Hematopoietic multipotent progenitor cell treated with erythropoietin and hydrocortisone succinate and interleukin-3 and kit ligand, for 6 days (in vitro differentiated cells): ENCODE data around the gene GPR161.
A peak's percentile ranks its signal among the peaks of the same experiment; 100 is the strongest.

Source experiments
- DNase-seq: peaks from one replicate; pipeline ENCODE4 v3.0.0-alpha.2; 2015

GPR161 gene

DNA sequence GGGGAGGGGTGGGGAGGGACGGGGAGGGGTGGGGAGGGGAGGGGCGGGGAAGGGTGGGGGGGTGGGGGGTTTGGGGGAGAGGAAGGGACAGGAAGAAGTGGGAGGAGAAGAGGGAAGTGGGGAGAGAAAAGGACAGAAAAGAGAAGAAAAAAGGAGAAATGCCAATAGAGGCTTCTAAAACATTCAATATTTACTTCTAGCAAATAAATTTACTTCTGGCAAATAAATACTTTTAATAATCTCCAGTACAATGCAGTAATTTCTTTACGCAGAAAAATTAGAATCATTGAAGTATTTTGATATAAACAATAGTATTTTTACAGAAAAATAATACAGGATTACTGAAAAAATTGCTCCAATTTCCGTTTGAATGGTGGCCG lies 9.4 kb upstream of the GPR161 start:
- DNase-seq: peak; percentile 20

DNA sequence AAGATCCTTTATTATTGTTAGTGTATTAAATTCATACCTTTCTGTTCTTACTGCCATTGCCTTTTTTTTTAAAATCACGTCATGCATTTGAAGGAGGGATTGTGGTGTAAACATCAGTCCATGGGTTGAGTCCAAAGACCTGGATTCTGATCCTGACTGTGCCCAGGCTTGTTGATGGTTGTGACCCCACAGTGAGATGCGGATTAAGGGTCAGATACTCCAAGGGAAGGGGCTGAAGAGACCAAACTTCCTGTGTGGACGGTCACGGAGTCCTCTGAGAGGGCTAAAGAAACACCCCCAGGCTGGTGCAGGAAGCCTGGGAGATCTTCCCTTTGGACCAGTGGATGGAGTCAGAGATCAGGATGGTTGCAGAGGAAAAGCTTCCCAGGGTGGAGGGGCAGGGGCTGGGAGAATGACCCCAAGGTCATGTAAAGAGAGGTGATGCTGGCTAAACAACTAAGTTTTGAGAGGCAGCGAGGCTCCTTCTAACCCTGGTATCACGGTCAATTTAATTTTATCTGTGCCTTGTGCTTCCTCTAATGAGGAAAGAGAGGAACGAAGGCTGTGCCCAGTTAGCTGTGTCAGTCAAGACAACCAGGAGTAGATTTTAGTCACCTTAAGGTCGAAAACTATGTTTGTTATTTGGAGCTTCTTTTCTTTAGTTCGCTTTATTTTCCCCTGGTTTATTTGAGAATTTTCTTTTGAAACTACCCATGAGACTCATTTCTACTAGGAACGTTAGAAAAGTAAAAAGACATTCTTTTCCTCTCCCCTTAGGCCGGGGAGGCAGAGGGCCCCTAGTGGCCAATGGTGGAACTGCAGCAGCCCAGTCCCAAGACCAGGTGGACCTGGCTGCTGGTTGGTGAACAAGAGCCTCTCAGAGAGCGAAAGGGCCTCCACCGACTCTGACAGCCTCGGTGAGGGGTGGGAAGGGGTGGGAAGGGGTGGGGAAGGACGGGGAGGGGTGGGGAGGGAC lies 8.7 kb upstream of the GPR161 start:
- peak; percentile 93 for DNase-seq

GRCh38 chr1:168141871-168142385 lies 5.2 kb upstream of the GPR161 start:
- peak; percentile 33 for DNase-seq

DNA sequence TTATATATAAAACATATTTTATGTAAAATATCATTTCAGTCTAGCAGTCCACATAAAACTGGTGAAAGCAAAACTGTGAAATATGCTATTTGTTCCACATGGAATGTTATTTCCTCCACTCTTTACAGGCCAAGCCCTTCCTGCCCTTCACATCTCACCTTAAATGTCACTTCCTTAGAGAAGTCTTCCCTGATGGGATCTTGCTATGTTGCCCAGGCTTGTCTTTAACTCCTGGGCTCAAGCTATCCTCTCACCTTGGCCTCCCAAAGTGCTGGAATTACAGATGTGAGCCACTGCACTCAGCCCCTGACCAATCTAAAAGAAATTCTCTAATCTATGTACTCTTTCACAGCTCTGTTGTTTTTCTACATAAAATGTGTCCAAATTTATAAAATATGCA lies 2.3 kb upstream of the GPR161 start:
- DNase-seq: no peak

- no peak for DNase-seq
These were observed 1.4 kb upstream of the GPR161 start for GRCh38 chr1:168138134-168138533.

GRCh38 chr1:168137515-168137821 lies 738 bp upstream of the GPR161 start:
- no peak for DNase-seq

DNA sequence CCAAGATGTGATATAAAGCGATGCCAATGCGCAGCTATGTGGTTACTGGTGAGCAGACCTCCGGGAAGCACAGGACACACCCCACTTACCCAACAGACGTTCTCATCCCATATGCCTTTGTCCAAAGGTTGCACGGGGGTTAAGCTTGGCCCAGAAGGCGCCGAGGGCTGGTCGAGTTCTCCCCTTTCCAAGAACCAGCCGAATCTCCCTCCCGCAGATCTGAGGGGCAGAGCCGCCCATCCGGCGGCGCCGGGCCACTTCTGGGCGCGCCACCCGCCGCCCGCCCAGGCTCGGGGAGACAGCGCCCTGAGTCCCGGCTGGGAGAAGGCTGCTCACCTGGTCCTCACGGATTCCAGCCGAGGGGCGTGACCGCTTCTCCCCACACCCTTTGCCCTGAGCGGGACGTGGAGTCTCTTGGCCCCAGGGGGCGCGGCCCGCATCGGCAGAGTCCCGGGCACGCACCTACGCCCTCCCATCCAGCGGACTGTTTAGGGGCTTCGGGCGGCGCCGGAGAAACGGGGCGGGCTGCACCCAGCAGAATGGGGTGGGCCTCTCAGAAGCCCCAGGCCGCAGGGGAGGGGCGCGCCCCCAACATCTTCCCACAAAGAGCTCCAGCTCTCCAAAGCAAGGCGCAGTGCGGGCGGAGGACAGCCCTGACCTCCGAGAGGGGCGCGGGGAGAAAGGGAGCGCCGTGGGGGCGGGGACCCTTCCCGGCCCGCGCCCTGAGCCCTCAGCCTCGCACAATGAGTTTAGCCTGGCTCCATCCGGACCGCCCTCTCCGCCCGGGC lies 615 bp downstream of the GPR161 start:
- DNase-seq: peak; percentile 69

GRCh38 chr1:168135116-168135920 lies 1.4 kb downstream of the GPR161 start:
- DNase-seq: no peak

DNA sequence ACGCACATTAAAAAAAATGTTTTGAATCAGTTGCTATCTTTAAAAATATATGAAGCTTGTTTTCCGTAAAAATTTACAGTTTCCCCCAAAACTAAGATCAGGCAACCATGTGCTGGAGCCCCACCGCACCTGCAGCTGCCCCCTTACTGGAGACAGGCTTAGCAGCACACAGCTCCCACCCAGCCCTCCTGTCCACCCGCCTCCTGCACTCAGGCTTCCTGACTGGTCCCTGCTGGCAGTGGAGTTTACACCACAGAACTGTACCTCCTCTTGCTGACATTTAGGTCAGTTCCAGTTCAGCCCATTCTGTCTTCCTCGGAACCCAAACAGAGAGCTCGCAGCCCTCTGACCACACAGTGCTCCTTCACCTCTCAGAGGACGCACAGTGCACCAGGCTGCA lies 2.1 kb downstream of the GPR161 start:
- no peak for DNase-seq

GRCh38 chr1:168134132-168134531 lies 2.6 kb downstream of the GPR161 start:
- DNase-seq: no peak

GRCh38 chr1:168129933-168130332 lies 6.8 kb downstream of the GPR161 start:
- no peak for DNase-seq

DNA sequence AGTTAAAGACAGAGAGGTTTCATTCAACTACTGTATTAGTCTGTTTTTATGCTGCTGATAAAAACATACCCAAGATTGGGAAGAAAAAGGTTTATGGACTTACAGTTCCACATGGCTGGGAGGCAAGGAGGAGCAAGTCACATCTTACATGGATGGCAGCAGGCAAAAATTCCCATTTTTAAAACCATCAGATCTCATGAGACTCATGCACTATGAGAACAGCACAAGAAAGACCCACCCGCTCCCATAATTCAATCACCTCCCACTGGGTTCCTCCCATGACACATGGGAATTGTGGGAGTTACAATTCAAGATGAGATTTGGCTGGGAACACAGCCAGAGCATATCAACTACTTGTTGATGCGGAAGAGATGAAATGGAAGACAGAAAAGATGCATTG lies 9.2 kb downstream of the GPR161 start:
- DNase-seq: no peak

DNA sequence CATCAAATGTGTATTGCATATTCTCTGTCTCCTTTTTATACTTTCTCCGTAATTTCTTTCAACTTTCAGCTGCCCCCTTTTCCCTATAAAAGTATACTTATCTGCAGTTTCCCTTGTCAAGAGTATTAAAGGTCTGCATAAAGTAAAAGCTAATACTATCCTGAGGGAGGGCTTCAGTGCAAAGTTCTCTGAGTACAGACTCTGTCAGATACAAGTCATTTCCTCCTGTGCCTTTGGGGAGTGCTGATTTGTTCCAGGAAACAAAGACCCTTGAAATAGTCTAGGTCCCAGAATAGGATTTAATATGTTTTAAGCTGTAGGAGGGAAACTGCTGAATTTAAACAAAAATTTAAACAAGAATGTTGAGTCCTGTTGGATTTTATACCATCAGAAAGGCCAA lies 11.7 kb downstream of the GPR161 start:
- no peak for DNase-seq

DNA sequence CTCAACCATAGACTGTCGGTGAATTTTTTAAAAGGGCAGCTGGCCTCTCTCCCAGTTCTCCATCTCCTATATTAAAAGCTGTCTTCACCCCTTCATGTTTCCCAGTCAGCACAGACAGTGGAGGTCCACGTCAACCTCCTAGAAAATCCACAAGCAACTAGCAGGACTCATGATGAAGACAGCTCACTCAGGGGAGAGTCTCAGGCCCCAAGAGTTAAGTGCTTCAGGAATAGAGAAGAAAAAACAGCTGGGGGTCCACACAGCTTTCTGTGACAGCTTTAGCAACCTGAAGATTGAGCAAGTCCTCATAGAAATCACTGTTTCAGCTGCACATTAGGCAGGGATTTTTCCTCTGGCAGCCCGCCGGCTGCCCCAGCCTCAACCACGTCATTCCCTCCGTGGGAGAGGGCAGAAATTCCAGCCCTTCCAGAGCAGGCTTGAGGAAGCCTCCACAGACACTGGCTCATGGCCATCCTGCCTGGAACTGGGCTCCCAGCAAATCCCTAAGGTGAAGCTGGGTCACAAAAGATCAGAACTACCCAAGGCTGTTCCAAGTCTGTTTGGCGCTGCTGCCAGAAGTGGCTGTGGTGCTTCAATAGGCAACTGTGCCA lies 15.2 kb downstream of the GPR161 start:
- DNase-seq: no peak

DNA sequence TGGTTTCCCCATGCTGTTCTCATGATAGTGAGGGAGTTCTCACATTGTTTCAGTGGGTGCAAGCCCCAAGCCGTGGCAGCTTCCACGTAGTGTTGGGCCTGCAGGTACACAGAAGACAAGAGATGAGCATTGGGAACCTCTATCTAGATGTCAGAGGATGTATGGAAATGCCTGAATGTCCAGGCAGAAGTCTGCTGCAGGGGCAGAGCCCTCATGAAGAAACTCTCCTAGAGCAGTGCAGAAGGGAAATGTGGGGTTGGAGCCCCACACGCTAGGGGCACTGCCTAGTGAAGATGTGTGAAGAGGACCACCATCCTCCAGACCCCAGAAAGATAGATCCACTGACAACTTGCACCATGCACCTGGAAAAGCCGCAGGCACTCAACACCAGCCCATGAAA lies 17.0 kb downstream of the GPR161 start:
- no peak for DNase-seq

GRCh38 chr1:168116327-168116799 lies 20.4 kb downstream of the GPR161 start:
- peak; percentile 35 for DNase-seq

DNA sequence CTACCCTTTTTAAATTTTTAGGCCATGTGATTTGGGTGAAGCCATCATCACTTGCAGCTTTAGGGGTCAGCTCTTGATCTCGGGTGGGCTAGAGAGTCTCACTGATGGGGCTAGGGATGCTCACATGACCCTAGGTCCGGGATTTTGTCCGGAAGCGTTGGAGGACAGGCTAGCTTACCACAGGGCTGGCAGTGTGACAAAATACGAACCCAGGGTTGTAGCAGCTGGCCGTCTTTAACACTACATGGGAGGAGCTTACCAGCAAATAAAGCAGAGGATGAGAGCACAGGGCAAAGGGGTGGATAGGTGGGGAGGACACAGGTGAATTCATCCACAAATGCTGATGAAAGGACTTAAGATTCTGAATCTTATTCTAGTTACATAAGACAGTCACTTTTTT lies 21.9 kb downstream of the GPR161 start:
- DNase-seq: no peak

- DNase-seq: peak; percentile 67
These were observed 23.9 kb downstream of the GPR161 start for GRCh38 chr1:168112673-168113305.

- DNase-seq: no peak
These were observed 25.7 kb downstream of the GPR161 start for GRCh38 chr1:168110896-168111545.

DNA sequence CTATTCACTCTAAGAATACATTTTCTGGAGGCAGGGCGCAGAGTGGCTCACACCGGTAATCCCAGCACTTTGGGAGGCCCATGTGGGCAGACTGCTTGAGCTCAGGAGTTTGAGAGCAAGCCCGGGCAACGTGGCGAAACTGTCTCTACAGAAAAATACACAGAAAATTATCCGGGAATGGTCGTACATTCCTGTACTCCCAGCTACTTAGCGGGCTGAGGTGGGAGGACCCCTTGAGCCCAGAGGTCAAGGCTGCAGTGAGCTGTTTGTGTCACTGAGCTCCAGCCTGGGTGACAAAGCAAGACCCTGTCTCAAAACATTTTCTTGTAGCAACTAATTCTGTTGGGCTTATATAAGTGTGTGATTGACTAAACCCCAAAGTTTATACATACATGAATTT lies 30.5 kb downstream of the GPR161 start:
- no peak for DNase-seq

- no peak for DNase-seq
These were observed 30.9 kb downstream of the GPR161 start for GRCh38 chr1:168105846-168106245.
